Measurements from ENCODE around the gene PHF20. TPM values are rescaled to one million over a fixed set of nuclear protein-coding genes. Genes with fewer than 3 reads are reported as not detected.

PHF20 gene
- total RNA-seq, 2 donors from 2014 or later = 17.6 to 25.1 TPM

- H3K4me1 ChIP-seq = no peaks in the 10 kb centered on the region
- H3K9me3 ChIP-seq = no peaks in the 10 kb centered on the region
- intact Hi-C loops (cut with DNase I) = no loop called here
- WGBS, 2 donors = 93 to 97% methylated on average over 2 of the region's 2 CpGs
- H3K27me3 ChIP-seq = no peaks in the 10 kb centered on the region
- H3K36me3 ChIP-seq (replicated peaks in 1 of 2; ENCODE audit: insufficient read depth in 1 of 2, low read depth in 2 of 2) = peaks cover 0 to 6% of the 10 kb centered on the region in 2 donors
- no peak for ATAC-seq
- DNase-seq = no peak
- H3K4me3 ChIP-seq = no peak overlapping the region
- no peak overlapping the region for H3K27ac ChIP-seq
- TF ChIP-seq POLR2A (IDR thresholded peaks at IDR 0.05) (no peak), CTCF (IDR thresholded peaks at IDR 0.05) (no peak)
Observed at GRCh38 chr20:35929301-35929700, 157.5 kb downstream of the PHF20 start.

- H3K27ac ChIP-seq = no peak overlapping the region
- no peaks in the 10 kb centered on the region for H3K36me3 ChIP-seq (replicated peaks in 1 of 2; ENCODE audit: insufficient read depth in 1 of 2, low read depth in 2 of 2)
- H3K9me3 ChIP-seq = no peaks in the 10 kb centered on the region
- 88 to 95% methylated on average over 4 of the region's 4 CpGs for WGBS, 2 donors
- ATAC-seq = no peak
- no peak for DNase-seq
- H3K27me3 ChIP-seq = no peaks in the 10 kb centered on the region
- TF ChIP-seq POLR2A (IDR thresholded peaks at IDR 0.05) (no peak), CTCF (IDR thresholded peaks at IDR 0.05) (no peak)
- no peaks in the 10 kb centered on the region for H3K4me1 ChIP-seq
- no peak overlapping the region for H3K4me3 ChIP-seq
- intact Hi-C loops (cut with DNase I) = no loop called here
Observed at GRCh38 chr20:35934050-35934449, 162.2 kb downstream of the PHF20 start.

- peaks cover 0 to 2% of the 10 kb centered on the region in 2 donors for H3K36me3 ChIP-seq (replicated peaks in 1 of 2; ENCODE audit: insufficient read depth in 1 of 2, low read depth in 2 of 2)
- 94 to 98% methylated on average over 3 of the region's 3 CpGs for WGBS, 2 donors
- H3K27ac ChIP-seq = no peak overlapping the region
- H3K9me3 ChIP-seq = no peaks in the 10 kb centered on the region
- intact Hi-C loops (cut with DNase I) = no loop called here
- no peaks in the 10 kb centered on the region for H3K27me3 ChIP-seq
- no peaks in the 10 kb centered on the region for H3K4me1 ChIP-seq
- DNase-seq = no peak
- no peak for TF ChIP-seq CTCF (IDR thresholded peaks at IDR 0.05)
- TF ChIP-seq POLR2A (IDR thresholded peaks at IDR 0.05) = no peak
- no peak for ATAC-seq
- H3K4me3 ChIP-seq = no peak overlapping the region
Observed at GRCh38 chr20:35939264-35939663, 167.4 kb downstream of the PHF20 start.

DNA sequence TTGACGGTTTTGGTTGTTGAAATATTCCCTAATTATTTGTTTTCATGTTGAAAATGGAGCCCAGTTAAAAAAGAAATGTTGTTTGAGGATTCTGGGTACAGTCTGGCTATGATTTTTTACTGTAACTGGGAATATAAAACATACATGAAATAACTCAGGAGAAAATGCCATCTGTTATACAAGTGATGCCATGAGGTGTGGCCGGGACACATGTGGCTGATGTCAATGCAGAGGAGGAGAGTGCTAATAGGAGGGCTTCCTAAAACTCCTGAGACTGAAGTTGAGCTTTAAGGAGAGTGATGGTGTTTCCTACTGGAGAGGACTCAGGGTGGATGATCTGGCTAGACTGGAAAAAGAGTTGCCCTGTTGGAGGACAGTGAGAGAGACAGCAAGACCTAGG is 169.8 kb downstream of the PHF20 start:
- H3K27ac ChIP-seq = no peak overlapping the region
- H3K4me1 ChIP-seq = no peaks in the 10 kb centered on the region
- ATAC-seq (no peak), DNase-seq (no peak)
- no peak for TF ChIP-seq CTCF (IDR thresholded peaks at IDR 0.05)
- TF ChIP-seq POLR2A (IDR thresholded peaks at IDR 0.05) = no peak
- intact Hi-C loops (cut with DNase I) = no loop called here
- no peaks in the 10 kb centered on the region for H3K27me3 ChIP-seq
- H3K4me3 ChIP-seq = no peak overlapping the region
- WGBS, 2 donors = 90 to 92% methylated on average over 2 of the region's 2 CpGs
- no peaks in the 10 kb centered on the region for H3K9me3 ChIP-seq
- peaks cover 0 to 2% of the 10 kb centered on the region in 2 donors for H3K36me3 ChIP-seq (replicated peaks in 1 of 2; ENCODE audit: insufficient read depth in 1 of 2, low read depth in 2 of 2)

- no peak for DNase-seq
- no peak for ATAC-seq
- H3K27me3 ChIP-seq = no peaks in the 10 kb centered on the region
- peaks cover 0 to 2% of the 10 kb centered on the region in 2 donors for H3K36me3 ChIP-seq (replicated peaks in 1 of 2; ENCODE audit: insufficient read depth in 1 of 2, low read depth in 2 of 2)
- H3K4me3 ChIP-seq = no peak overlapping the region
- no peaks in the 10 kb centered on the region for H3K4me1 ChIP-seq
- no peak for TF ChIP-seq CTCF (IDR thresholded peaks at IDR 0.05)
- no peak for TF ChIP-seq POLR2A (IDR thresholded peaks at IDR 0.05)
- WGBS, 2 donors = 76 to 89% methylated on average over 2 of the region's 2 CpGs
- intact Hi-C loops (cut with DNase I) = no loop called here
- no peaks in the 10 kb centered on the region for H3K9me3 ChIP-seq
- no peak overlapping the region for H3K27ac ChIP-seq
Observed at GRCh38 chr20:35942243-35942642, 170.4 kb downstream of the PHF20 start.
